A673 (cell line): ENCODE measurements around the gene PCCA.
A peak's percentile ranks its signal among the peaks of the same experiment; 100 is the strongest.

ENCODE experiments used
- CTCF ChIP-seq: fragments of 300-800, 200-600 bp; sonication (generic); conservative IDR thresholded peaks from 2 replicates; pipeline ENCODE4 v1.5.1; 2017; ENCODE audit warnings: low read depth, mild to moderate bottlenecking, antibody characterized with exemption, low read length, moderate library complexity, mixed read lengths
- EZH2 ChIP-seq: fragments of 200-600 bp; sonication (generic); IDR thresholded peaks from 2 replicates; pipeline ENCODE4 v1.6.1; 2017; ENCODE audit warnings: borderline replicate concordance, low read depth, mild to moderate bottlenecking, mixed read lengths, antibody characterized with exemption, low read length; ENCODE audit not compliant: poor library complexity, severe bottlenecking

DNA sequence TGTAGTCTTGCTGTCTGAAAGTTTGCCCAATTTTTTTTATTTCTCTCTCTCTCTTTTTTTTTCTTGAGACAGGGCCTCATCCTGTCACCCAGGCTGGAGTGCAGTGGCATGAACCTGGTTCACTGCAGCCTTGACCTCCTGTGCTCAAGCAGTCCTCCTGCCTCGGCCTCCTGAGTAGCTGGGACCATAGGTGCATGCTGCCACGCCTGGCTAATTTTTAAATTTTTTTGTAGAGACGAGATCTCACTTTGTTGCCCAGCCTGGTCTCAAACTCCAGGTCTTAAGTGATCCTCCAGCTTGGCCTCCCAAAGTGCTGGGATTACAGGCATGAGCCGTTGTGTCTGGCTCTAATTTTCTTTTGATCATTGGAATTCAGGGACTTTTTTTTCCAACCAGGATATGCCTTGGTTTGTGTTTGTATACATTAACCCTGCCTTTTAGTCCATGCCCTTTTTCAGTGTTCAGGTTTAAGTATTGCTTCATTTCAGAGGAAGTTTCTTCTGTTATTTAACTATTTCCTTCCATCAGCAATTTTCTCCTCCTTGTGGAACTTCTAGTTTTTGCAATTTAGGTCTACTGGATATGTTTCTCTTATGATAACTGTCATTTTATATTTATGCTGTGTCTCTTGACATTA is 201.4 kb downstream of the PCCA start:
- TF ChIP-seq CTCF (peak; percentile 26; the same call in 1 of the 2 replicates), EZH2 (no peak)
